Measurements from ENCODE around the gene ASS1.

ASS1 gene

GRCh38 chr9:130493476-130493875 is 48.7 kb downstream of the ASS1 start:
- no peak for DNase-seq

GRCh38 chr9:130495067-130495466 is 50.3 kb downstream of the ASS1 start:
- no peak for DNase-seq

GRCh38 chr9:130497139-130497538 is 52.4 kb downstream of the ASS1 start:
- no peak for DNase-seq

DNA sequence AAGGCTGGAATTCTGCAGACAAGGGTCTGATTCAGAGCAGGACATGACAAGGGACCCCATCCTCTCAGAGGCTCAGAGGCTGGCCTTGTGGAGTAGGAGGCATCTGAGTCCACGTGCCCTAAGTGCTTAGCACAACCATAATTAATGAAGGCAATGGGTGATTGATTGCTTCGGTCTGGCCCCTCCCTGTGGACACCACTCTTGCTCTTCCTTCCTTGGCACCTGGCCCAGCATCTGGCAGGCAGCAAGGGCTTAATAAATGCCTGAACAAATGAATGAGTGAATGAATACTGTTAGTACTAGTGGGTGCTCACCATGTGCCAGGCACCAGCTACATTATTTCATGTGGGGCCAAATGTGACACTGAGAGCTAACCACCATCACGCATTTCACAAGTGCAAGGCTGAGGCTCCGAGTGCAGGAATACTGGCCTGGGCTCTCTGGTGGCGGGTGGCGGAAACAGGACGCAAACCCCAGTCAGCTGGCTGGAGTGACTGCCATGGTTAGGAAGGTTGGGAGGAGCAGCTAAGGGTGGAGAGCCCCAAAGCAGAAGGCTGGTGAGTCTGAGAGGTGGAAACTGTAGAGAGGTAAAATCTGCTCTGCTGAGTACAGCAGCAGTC is 53.6 kb downstream of the ASS1 start:
- no peak for DNase-seq

GRCh38 chr9:130498918-130499698 is 54.3 kb downstream of the ASS1 start:
- DNase-seq = no peak

- DNase-seq = no peak
Measured at GRCh38 chr9:130499804-130500263, 55.1 kb downstream of the ASS1 start.

DNA sequence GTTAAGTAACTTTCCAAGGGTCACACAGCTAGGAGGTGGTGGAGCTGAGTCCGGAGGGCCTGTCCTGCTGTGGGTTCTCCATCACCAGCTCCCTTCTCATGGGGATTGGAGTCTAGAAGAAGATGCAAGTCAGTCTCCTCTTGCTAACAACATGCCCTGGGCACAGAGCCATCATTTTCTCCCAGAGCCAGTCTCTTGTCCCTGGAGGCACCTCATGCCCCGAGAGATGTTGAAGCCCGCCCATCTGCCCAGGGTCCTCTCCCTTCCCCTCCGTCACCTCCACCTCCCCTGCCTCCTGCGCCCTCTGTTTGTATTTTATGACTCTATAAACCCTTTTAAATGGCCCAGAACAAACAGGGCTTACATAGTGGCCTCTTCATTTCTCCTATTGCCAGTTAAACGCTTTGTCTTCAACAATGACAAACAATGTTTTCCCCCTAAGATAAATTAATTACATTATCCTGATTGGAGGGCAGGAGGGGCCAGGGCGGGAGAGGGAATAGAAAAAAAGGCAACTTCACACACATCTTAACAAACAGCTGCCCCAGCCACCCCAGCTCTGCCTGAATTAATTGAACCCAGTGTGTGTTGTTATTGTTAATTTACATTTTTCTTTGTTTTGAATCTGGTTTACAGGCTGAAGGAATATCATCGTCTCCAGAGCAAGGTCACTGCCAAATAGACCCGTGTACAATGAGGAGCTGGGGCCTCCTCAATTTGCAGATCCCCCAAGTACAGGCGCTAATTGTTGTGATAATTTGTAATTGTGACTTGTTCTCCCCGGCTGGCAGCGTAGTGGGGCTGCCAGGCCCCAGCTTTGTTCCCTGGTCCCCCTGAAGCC is 55.8 kb downstream of the ASS1 start:
- DNase-seq = peak in 1 of 56 donors; percentile 16

DNA sequence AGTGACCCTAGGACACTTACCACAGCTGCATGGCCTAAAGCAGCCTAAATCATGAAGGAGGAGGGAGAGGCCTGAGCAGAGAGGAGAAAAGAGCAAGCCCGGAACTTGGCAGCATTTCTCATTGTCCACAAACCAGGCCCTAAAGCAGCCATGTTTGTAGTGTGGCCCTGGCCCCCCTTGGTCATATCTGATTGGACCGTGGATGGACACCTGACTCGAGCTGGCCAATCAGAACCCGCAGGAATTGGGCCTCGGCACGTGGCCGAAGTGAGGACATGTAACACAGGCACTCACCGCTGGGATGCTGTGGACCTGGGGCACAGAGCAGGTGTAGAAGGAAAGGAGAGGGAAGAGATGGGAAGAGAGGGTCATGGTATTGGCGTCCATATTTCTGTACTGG is 56.9 kb downstream of the ASS1 start:
- DNase-seq = no peak

DNA sequence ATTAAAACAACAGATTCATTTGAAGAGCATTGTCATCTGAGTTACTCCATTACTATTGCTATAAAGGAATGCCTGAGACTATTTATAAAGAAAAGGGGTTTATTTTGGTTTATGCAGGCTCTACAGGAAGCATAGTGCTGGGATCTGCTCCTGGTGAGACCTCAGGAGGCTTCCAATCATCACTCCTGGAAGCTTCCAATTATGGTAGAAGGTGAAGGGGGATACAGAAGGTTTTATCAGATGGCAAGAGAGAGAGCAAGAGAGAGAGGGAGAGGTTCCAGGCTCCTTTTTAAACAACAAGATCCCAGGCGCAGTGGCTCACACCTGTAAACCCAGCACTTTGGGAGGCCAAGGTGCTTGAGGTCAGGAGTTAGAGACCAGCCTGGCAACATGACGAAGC is 63.5 kb downstream of the ASS1 start:
- DNase-seq = no peak

GRCh38 chr9:130512199-130512598 is 67.4 kb downstream of the ASS1 start:
- DNase-seq = no peak

GRCh38 chr9:130513078-130513477 is 68.3 kb downstream of the ASS1 start:
- no peak for DNase-seq

DNA sequence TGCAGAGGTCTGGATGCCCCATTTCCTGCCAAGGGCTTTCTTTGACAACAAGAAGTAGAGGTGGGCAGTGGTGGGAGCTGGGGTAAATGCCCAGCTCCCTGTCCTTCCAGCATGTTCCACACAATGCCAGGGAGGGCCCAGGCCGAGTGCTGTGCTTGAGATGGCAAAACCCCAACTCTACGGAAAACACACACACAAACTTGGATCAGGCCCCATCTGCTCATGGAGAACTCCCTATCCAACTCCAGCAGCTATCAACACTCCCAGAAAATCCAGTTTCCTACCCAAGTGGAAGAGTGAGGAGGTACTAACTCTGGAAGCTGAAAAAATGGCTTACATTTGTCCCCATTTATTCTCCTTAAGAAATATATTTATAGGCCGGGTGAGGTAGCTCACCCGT is 73.5 kb downstream of the ASS1 start:
- DNase-seq = no peak

DNA sequence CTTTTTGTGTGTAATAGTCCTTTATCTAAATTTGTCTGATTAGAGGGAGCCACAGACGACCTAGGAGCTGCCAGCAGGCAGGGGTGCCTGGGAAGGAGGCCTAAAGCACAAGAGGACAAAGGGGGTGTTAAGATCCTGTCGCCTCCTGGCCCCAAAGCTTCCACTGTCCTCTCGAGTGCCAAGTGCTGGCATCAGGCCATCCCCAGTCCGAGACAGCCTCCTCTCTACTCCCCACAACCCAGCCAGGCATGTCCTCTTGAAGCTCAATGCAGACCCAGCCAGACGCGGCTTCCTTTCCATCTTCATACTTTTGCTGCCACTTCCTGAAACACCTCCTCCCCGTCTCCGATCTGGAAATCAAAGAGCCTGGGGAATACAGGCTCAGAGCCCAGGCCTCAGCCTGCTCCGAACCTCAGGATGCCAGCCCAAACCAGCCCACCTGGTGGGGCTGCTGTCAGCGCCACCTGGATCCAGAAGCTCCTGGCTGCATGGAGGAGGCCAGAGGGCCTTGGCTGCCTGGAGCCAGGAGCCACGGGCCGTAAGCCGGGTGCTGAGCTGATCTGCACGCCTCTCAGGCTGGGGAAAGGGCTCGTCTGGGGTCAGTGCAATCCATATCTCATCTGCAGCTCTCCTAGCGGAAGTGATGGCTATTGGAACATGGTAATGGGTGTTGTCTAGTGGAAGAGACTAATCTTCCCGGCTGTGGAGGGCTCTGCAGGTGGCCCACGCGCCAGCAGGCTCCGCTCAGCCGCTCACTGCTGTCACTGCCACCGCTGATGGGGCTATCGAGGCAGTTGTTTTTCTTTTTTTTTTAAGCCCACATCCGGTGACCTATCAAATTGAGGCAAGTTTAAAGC is 74.4 kb downstream of the ASS1 start:
- DNase-seq = peak in 1 of 56 donors; percentile 49

- DNase-seq = no peak
Measured at GRCh38 chr9:130519927-130520326, 75.2 kb downstream of the ASS1 start.

- no peak for DNase-seq
Measured at GRCh38 chr9:130521715-130522114, 77.0 kb downstream of the ASS1 start.

DNA sequence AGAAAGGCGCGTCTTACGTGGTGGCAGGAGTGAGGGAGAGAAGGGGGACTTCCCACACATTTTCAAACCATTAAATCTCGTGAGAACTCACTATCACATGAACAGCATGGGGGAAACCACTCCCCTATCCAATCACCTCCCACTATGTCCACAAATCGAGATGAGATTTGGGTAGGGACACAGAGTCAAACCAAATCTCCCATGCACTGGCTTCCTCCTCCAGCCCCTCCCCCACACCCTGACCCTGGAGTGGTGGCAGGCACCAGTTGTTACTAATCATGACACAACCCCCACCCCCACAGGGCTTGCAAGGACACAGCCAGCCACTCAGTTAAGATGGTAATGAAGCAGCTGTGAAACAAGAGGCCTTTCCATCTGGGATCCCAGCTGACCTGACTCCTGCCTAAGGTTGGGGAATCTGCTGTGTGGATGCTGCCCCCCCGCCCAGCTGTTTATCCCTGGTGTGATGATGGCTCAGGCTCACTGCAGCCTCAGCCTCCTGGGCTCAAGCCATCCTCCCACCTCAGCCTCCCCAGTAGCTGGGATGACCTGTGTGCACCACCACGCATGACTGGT is 77.6 kb downstream of the ASS1 start:
- no peak for DNase-seq

- DNase-seq = no peak
Measured at GRCh38 chr9:130523921-130524320, 79.2 kb downstream of the ASS1 start.

GRCh38 chr9:130526193-130526853 is 81.6 kb downstream of the ASS1 start:
- DNase-seq = no peak

- DNase-seq = no peak
Measured at GRCh38 chr9:130526854-130527650, 82.3 kb downstream of the ASS1 start.
